ENCODE results near the gene CYP2A6. TPM values are rescaled to one million over a fixed set of nuclear protein-coding genes. Genes with fewer than 3 reads are reported as not detected.
"Not testable (repeated sequence)": the region's sequence is repeated elsewhere in the genome, so short reads cannot be mapped to it uniquely, and the experiment has no call there.

CYP2A6 gene
- total RNA-seq, 4 donors from 2014 or later: not detected

DNA sequence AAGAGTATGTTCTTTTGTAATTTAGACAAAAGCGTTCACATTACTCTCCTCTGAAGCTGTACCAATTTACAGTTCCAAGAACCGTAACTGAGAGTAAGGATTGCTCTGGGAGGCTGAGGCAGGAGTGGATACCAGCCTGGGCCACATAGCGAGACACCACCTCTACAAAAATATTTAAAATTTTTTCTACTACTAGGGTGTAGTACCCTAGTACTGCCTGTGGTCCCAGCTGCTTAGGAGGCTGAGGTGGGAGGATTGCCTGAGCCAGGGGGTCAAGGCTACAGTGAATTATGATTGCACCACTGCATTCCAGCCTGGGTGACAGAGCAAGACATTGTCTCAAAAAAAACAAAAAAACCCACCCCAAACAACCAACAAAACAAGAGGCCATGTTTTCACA lies 12.1 kb upstream of the CYP2A6 start:
- H3K4me3 ChIP-seq (ENCODE audit: low read depth, poor library complexity, severe bottlenecking): no peak overlapping the region
- no peak for DNase-seq (ENCODE audit: low spot score in 2 of 2)
- TF ChIP-seq CTCF (IDR thresholded peaks at IDR 0.05) (no peak), POLR2A (IDR thresholded peaks at IDR 0.05) (no peak)
- intact Hi-C loops (cut with DNase I; ENCODE audit: low total_unique reads): no loop called here
- WGBS, 2 donors: 91 to 95% methylated on average over 3 of the region's 3 CpGs

GRCh38 chr19:40858109-40858508 lies 7.9 kb upstream of the CYP2A6 start:
- TF ChIP-seq CTCF (IDR thresholded peaks at IDR 0.05): no peak
- no peak for TF ChIP-seq POLR2A (IDR thresholded peaks at IDR 0.05)
- DNase-seq (ENCODE audit: low spot score in 2 of 2): no peak
- no peak overlapping the region for H3K4me3 ChIP-seq (ENCODE audit: low read depth, poor library complexity, severe bottlenecking)
- 94 to 96% methylated on average over 5 of the region's 5 CpGs for WGBS, 2 donors
- intact Hi-C loops (cut with DNase I; ENCODE audit: low total_unique reads): no loop called here

- intact Hi-C loops (cut with DNase I; ENCODE audit: low total_unique reads): not testable (repeated sequence)
Observed at GRCh38 chr19:40852467-40853152, 2.4 kb upstream of the CYP2A6 start.

DNA sequence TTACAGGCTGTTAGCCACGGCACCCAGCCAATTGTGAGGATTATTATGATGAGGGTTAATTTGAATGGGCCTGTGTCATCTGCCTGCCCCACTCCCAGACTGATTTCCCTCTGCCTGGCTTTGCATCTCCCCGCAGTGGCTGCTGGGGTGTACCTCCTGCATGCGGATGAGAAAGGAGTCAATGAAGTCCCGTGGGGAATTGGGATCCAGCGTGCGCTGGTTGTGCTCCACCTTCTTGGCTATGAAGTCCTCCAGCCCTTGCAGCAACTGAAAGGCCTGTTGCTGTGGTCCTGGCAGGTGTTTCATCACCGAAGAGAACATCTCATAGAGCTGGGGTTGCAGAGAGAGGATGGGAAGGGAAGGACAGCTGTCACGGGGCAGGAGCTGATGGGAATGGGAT lies 3.5 kb downstream of the CYP2A6 start:
- H3K4me3 ChIP-seq (ENCODE audit: low read depth, poor library complexity, severe bottlenecking); DNase-seq (ENCODE audit: low spot score in 2 of 2); intact Hi-C loops (cut with DNase I; ENCODE audit: low total_unique reads): not testable (repeated sequence)
- 86 to 89% methylated on average over 8 of the region's 8 CpGs for WGBS, 2 donors

More at GRCh38 chr19:40852467-40853152, 2.4 kb upstream of the CYP2A6 start:
- 59 to 67% methylated on average over 2 of the region's 3 CpGs for WGBS, 2 donors
- not testable (repeated sequence) for H3K4me3 ChIP-seq (ENCODE audit: low read depth, poor library complexity, severe bottlenecking); DNase-seq (ENCODE audit: low spot score in 2 of 2)

DNA sequence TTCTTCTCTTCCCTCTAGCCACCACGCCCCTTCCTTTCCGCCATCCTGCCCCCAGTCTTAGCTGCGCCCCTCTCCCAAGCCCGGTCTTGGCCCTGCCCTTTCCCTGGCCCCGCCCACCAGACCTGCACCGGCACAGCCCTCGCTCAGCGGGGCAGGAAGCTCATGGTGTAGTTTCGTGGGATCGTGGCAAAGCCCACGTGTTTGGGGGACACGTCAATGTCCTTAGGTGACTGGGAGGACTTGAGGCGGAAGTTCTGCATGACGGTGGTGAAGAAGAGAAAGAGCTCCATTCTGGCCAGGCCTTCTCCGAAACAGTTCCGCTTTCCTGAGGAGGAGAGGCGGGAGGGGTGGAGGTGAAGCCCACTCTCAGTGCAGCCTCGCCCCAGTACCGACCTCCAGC lies 6.6 kb downstream of the CYP2A6 start:
- 3% methylated on average over 14 to 17 of the region's 19 CpGs for WGBS, 2 donors
- intact Hi-C loops (cut with DNase I; ENCODE audit: low total_unique reads); H3K4me3 ChIP-seq (ENCODE audit: low read depth, poor library complexity, severe bottlenecking): not testable (repeated sequence)
- DNase-seq (ENCODE audit: low spot score in 2 of 2): peak in 1 of 2 donors; percentile 30

DNA sequence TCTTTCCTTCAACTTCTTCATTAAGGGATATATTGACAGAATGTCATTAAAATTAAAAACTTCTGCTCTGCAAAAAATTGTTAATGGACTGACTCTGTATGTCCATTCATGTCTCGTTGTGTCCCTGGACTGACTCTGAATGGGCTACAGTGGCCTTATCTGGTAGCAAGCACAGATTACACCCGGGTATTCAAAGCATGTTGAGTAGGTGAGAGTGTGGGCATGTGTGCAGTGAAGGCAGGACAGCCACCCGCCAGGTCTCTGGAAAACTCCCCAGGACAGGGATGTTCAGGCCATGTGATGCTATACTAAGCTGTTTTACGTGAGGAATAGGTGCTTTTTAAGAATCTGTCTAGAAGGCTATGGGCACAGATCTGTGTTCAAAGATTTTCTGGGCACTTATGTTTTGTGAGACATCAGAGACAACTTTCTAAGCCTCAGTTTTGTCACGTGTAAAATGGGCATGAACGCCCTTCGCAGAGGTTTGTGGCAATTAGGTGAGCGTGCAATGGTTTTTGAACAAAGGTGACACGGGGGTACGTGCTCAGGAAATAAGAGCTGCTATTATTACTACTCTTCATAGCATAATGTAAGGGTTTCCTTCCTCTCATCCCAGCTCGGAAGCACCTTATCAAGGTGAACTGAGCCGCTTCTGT lies 7.1 kb downstream of the CYP2A6 start:
- WGBS, 2 donors: 38 to 41% methylated on average over 9 to 10 of the region's 12 CpGs
- intact Hi-C loops (cut with DNase I; ENCODE audit: low total_unique reads); H3K4me3 ChIP-seq (ENCODE audit: low read depth, poor library complexity, severe bottlenecking); DNase-seq (ENCODE audit: low spot score in 2 of 2): not testable (repeated sequence)

GRCh38 chr19:40842012-40842411 lies 8.2 kb downstream of the CYP2A6 start:
- intact Hi-C loops (cut with DNase I; ENCODE audit: low total_unique reads): not testable (repeated sequence)

DNA sequence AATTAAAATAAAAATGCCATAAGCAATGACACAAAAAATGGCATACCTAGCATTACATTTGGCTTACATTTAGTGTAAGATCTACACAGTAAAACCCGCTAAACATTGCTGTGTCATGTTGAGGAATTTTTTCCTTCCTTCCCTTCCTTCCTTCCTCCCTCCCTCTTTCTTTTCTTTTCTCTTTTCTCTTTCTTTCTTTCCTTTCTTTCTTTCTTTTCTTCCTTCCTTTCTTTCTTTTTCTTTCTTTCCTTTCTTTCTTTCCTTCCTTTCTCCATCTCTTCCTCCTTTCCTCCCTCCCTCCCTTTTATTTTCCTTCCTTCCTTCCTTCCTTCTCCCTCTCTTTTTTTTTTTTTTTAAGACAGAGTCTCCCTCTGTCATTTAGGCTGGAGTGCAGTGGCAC lies 11.8 kb downstream of the CYP2A6 start:
- DNase-seq (ENCODE audit: low spot score in 2 of 2); H3K4me3 ChIP-seq (ENCODE audit: low read depth, poor library complexity, severe bottlenecking); intact Hi-C loops (cut with DNase I; ENCODE audit: low total_unique reads): not testable (repeated sequence)
- WGBS, 2 donors: 62 to 68% methylated on average over 1 of the region's 1 CpG

More at GRCh38 chr19:40842012-40842411, 8.2 kb downstream of the CYP2A6 start:
- H3K4me3 ChIP-seq (ENCODE audit: low read depth, poor library complexity, severe bottlenecking); DNase-seq (ENCODE audit: low spot score in 2 of 2): not testable (repeated sequence)
- WGBS, 2 donors: 92 to 97% methylated on average over 3 of the region's 3 CpGs
